Measurements from ENCODE around the gene RTL1.

Gene RTL1

DNA sequence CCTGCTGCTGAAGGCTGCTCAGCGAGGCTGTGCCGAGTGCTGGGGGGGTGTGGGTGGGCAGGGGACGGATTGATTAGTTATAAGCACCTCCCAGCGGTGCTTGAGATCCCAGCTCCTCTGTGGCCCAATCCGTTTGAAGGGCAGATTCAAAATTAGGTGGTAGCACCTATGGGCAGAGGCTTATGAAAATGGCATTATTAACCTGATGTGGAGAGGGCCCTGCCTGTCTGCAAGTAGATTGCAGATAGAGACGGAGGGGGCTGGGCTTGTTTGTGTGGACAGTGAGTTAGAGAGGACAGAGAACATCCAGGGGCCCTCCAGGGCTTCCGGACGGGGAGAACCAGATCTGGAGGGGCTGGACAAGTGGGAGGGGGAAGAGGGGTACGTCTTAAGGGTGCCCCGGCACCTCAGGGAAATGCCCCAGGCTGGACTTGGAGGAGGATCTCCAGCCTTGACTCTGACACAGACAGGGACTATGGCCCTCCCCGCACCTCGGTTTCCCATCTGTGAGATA is at the start of gene RTL1:
Gene RTL1, minus strand, starts transcription at position 51 of the 514 bp plus-strand sequence. CDS start 18,934 bp downstream, outside the sequence.
- DNase-seq: no peak

- no peak for DNase-seq
These were observed 46.5 kb upstream of the RTL1 start for GRCh38 chr14:100950024-100950423.

GRCh38 chr14:100944052-100944451 is 40.5 kb upstream of the RTL1 start:
- DNase-seq: no peak

DNA sequence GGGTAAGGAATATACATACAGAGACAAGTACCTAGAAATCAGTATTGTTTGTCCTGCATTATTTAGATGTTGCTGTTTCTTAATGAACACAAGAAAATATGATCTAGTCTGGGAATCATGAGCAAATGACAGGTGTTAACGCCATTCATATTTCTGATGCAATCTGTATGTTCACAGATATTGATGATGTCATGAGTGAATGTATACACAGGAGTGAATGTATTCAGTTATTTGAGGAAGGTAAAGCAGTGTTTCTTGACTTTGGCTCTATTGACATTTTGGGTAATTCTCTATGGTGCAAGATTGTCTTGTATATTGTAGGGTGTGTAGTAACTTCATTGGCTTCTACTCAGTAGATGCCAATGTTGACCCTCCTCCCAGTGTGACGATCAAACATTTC is 26.7 kb upstream of the RTL1 start:
- DNase-seq: no peak

DNA sequence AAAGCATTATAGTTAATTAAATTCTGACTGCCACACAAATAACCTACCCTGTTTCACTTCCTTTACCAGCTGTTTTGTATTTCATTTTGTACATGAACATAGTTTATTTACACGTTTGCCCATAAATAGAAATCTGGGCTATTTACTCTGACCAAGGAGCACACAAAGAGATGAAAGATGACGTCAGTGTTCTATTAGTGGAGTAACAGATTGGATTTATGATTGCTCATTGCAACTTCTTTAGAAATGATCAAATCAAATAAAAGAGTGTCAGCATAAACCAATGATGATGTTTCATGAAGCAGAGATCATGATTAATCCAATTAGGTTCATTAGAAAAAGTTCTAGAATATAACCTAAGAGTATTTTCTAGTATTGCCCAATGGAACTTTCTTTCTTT is 12.0 kb upstream of the RTL1 start:
- DNase-seq: no peak

DNA sequence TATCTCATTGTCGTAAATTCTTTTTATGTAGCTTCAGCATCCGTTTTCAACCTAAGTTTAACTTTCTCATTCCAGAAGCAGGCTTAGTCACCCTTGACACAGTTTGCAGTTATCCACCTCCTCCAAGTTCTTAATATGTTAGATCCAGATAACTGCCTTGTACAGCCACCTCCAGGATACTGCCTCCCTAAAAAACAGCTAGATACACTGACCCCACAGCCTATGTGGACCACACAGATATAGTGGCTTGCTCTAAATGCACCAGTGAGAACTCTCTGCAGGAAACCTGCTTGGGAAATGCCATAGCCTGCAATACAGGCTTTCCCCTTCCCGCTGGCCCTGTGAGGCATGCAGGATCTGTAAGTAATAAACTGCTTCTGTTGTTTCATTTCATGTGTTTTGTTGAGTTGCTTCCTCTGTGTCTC is 11.1 kb upstream of the RTL1 start:
- no peak for DNase-seq

GRCh38 chr14:100911665-100912316 is 8.3 kb upstream of the RTL1 start:
- DNase-seq: no peak

GRCh38 chr14:100910888-100911664 is 7.6 kb upstream of the RTL1 start:
- DNase-seq: no peak

GRCh38 chr14:100909439-100909838 is 5.9 kb upstream of the RTL1 start:
- no peak for DNase-seq

GRCh38 chr14:100907240-100907639 is 3.7 kb upstream of the RTL1 start:
- DNase-seq: no peak

GRCh38 chr14:100906420-100906819 is 2.9 kb upstream of the RTL1 start:
- peak; percentile 37 for DNase-seq

- peak; percentile 46 for DNase-seq
These were observed 1.6 kb upstream of the RTL1 start for GRCh38 chr14:100905166-100905565.

- DNase-seq: peak; percentile 47
These were observed 975 bp upstream of the RTL1 start for GRCh38 chr14:100904307-100905087.

DNA sequence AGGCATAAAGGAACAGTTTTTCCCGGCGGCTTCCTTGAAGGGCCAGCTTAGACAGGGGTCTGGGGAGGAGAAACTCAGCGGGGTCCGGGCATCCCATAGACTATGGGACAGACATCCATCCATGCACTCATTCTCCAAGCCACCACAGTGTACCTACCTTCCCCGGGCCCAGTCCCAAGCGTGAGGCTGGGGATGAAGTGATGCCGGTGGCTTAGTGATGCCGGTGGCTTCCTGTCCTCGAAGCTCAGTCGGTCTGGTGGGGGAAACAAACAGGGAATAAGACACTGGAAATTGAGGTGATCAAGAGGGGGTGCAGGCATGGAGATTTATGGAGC is 421 bp downstream of the RTL1 start:
- DNase-seq: no peak

GRCh38 chr14:100902295-100903133 is 1.0 kb downstream of the RTL1 start:
- peak; percentile 41 for DNase-seq

DNA sequence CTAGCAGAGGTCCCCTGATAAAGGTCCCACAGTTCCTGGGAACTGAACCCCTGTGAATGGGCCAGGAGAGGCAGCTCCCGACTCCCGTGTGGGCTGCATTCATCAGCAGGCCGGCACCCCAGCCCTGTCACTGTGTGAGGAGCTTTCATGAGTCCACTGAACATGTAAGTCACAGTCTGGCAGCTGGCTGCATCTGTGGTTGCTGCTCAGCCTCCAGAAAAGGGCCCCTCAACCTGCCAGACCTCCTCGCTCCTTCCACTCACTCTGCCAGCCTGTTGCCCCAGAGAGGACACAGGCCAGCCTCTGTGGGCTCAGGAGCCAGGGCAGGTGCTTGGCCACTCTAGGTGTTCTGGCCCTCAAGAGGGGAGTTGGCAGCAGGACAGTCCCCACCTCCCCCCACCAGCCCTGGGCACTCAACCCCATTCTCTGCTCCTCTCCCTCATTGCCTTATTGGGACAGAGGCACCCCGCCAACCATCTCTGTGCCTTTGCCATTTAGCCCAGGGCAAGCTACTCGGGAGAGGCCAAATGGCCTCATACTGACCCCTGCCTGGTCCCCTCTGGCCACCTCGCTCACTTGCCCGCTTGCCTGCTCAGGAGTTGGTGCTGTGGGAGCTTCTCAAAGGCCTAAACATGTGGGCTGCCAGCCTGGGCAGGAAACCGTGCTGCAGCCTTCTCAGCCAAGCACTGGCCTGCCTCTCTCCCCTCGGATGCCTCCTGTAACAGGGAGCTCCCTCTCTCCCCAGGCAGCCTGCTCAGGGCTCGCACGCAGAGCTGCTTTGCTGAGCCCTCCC is 1.9 kb downstream of the RTL1 start:
- peak; percentile 45 for DNase-seq

DNA sequence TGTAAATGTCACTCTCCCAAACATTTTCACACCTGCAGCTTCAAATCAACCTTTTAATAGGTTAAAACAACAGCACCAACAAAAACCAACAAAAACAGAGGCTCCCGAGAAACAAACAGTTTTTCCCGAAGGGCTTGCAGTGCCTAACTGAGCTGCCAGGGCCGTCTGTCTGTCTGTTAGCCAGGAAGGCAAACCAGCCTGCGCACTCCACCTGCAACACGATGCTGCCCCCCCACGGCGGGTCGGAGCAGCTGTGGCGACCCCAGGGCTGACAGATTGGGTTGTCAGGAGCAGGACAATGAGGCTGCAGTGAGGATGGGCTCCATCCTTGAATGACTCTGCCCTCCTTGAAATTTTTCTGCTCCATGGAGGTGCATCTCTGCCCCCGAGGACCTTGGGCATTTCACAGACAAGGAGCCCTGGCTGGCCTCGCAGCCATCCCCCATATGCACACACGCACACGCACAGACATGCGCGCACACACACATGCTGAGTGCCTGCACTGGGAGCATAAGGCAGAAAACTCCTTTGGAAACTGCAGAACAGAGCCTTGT is 2.6 kb downstream of the RTL1 start:
- peak; percentile 55 for DNase-seq

DNA sequence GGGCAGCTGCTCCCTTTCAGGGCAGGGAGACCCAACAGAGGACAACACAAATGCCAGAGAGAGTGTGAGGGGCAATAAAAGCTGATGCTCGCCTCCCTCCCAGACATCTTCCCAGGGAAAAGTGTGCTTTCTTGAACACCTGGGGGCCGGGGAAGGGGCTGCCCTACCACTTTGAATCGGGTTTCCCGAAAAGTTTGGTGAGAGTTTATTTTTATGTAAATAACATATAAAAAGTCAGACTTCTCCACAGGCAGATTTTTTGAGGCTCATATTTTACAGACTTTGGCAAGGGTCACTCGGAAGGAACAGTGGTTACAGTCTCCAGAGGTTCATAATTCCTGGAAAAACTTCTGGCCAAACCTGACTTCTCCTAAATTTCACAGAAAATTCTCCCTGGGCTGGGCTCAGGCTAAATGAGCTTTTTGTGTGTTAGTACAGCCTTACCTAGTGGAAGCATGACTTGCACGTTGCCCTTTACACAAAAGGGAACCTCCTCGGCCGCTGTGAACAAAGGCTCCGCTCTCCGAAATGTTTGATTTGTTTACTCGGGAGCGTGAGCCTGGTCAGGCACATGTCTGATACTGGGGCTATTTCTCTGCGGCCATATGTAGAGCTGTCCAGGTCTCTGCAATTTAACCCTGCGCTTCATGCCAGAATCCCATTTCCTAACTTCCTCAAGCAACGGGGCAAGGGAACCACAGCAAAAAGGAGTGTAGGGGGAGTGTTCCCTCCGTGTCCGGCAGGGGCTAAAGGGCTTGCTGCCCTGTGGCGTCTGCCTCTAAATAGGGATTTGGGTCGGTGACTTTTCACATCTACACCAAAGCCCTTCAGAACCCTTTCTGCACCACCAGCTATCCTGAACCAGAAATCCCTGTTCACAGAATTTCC is 3.4 kb downstream of the RTL1 start:
- DNase-seq: peak; percentile 32

GRCh38 chr14:100898935-100899883 is 4.3 kb downstream of the RTL1 start:
- peak; percentile 37 for DNase-seq

Measured in activated CD8-positive, alpha-beta memory T cell treated with anti-CD3 and anti-CD28 coated beads for 24 hours (primary cell).